Middle frontal gyrus (tissue), 1 donor: ENCODE results near the gene PTPRN2.
A peak's percentile ranks its signal among the peaks of the same experiment; 100 is the strongest.
"Not testable (repeated sequence)": the region's sequence is repeated elsewhere in the genome, so short reads cannot be mapped to it uniquely, and the experiment has no call there.

ENCODE experiments used
- DNase-seq: peaks from one replicate; pipeline ENCODE4 v3.0.0-alpha.2; 2015; ENCODE audit warnings: low spot score; ENCODE audit errors: extremely low spot score

The PTPRN2 gene

GRCh38 chr7:157610671-157611295 lies 976.8 kb downstream of the PTPRN2 start:
- no peak for DNase-seq

- no peak for DNase-seq
These were observed 977.5 kb downstream of the PTPRN2 start for GRCh38 chr7:157609932-157610640.

- no peak for DNase-seq
These were observed 978.1 kb downstream of the PTPRN2 start for GRCh38 chr7:157609516-157609915.

GRCh38 chr7:157607218-157607617 lies 980.4 kb downstream of the PTPRN2 start:
- DNase-seq, result no peak

GRCh38 chr7:157606140-157606539 lies 981.5 kb downstream of the PTPRN2 start:
- no peak for DNase-seq

- DNase-seq, result no peak
These were observed 982.0 kb downstream of the PTPRN2 start for GRCh38 chr7:157605638-157606037.

- no peak for DNase-seq
These were observed 982.8 kb downstream of the PTPRN2 start for GRCh38 chr7:157604661-157605381.

- DNase-seq, result no peak
These were observed 983.9 kb downstream of the PTPRN2 start for GRCh38 chr7:157603716-157604115.

GRCh38 chr7:157603005-157603404 lies 984.6 kb downstream of the PTPRN2 start:
- no peak for DNase-seq

- no peak for DNase-seq
These were observed 985.0 kb downstream of the PTPRN2 start for GRCh38 chr7:157602581-157602980.

GRCh38 chr7:157602156-157602555 lies 985.5 kb downstream of the PTPRN2 start:
- DNase-seq, result no peak

GRCh38 chr7:157601530-157601929 lies 986.1 kb downstream of the PTPRN2 start:
- peak; percentile 44 for DNase-seq

GRCh38 chr7:157599491-157599890 lies 988.1 kb downstream of the PTPRN2 start:
- DNase-seq, result no peak

- no peak for DNase-seq
These were observed 990.1 kb downstream of the PTPRN2 start for GRCh38 chr7:157597562-157597961.

- DNase-seq, result no peak
These were observed 990.7 kb downstream of the PTPRN2 start for GRCh38 chr7:157596881-157597280.

GRCh38 chr7:157596471-157596870 lies 991.2 kb downstream of the PTPRN2 start:
- no peak for DNase-seq

- no peak for DNase-seq
These were observed 991.6 kb downstream of the PTPRN2 start for GRCh38 chr7:157596026-157596425.

GRCh38 chr7:157595086-157595855 lies 992.4 kb downstream of the PTPRN2 start:
- DNase-seq, result no peak

- no peak for DNase-seq
These were observed 993.3 kb downstream of the PTPRN2 start for GRCh38 chr7:157594306-157594705.

GRCh38 chr7:157593541-157593940 lies 994.1 kb downstream of the PTPRN2 start:
- no peak for DNase-seq

- DNase-seq, result not testable (repeated sequence)
These were observed 994.8 kb downstream of the PTPRN2 start for GRCh38 chr7:157592636-157593320.
